ENCODE results near the gene F2R. TPM values are rescaled to one million over a fixed set of nuclear protein-coding genes. Genes with fewer than 3 reads are reported as not detected.

F2R gene
- total and polyA plus RNA-seq, 9 of the 15 experiments (the other 6 are each of a cell fraction or from before 2014, with no cell fraction given), result 4.0 to 34.7 (median 15.1) TPM

GRCh38 chr5:76694317-76694716, 21.6 kb upstream of the F2R start:
- BruUV-seq (replicated peaks), result no TSS peak
- DNase-seq (ENCODE audit: extremely low read depth in 1 of 4, low spot score in 3 of 4), result no peak
- Histone ChIP-seq H3K9me1 (ENCODE audit: control insufficient read depth, insufficient read depth, low read length) (no peaks in the 10 kb centered on the region), H2AFZ (ENCODE audit: low read depth, low read length) (no peak overlapping the region), H3K4me3 (no peak overlapping the region), H3K4me2 (ENCODE audit: insufficient read depth, low read length) (no peak overlapping the region), H4K20me1 (replicated peaks; ENCODE audit: control insufficient read depth, insufficient read depth, low read length) (no peaks in the 10 kb centered on the region), H3K9me3 (replicated peaks; ENCODE audit: control insufficient read depth, insufficient read depth, low read depth, low read length) (no peaks in the 10 kb centered on the region), H3K9ac (ENCODE audit: insufficient read depth in 1 of 2, low read depth in 2 of 2, low read length in 2 of 2) (no peak overlapping the region), H3K4me1 (replicated peaks in 1 of 2; ENCODE audit: control insufficient read depth in 2 of 2, insufficient read depth in 2 of 2, low read length in 2 of 2) (peaks cover 0 to 11% of the 10 kb centered on the region in 2 experiments; a peak in 3 of 5 replicates), H3K27ac (ENCODE audit: extremely low read depth, low read depth, low read length) (no peak overlapping the region), H3K79me2 (ENCODE audit: control insufficient read depth, insufficient read depth, low read length) (no peaks in the 10 kb centered on the region), H3K27me3 (ENCODE audit: control insufficient read depth in 2 of 2, insufficient read depth in 2 of 2, low read length in 2 of 2) (no peaks in the 10 kb centered on the region), H3K36me3 (ENCODE audit: control insufficient read depth, insufficient read depth, low read length) (no peaks in the 10 kb centered on the region; the same call in 2 of the 3 replicates)
- ATAC-seq, result no peak
- CTCF ChIA-PET (ENCODE audit: low intra/inter-chr PET ratio), result no interaction called here
- in situ Hi-C loops (cut with MboI) (no loop called here), intact Hi-C loops (cut with micrococcal nuclease) (no loop called here)
- FAIRE-seq, result no peak
- WGBS (ENCODE audit: insufficient coverage, low coverage, missing lambda C conversion rate), result 59% methylated on average over 2 of the region's 2 CpGs
- POLR2A ChIA-PET, result no interaction called here
- TF ChIP-seq HCFC1 (IDR thresholded peaks at IDR 0.05; ENCODE audit: low read depth, low read length), result no peak
- no peak for TF ChIP-seq PHTF2 (CRISPR knock-in tag; IDR thresholded peaks at IDR 0.05)
- TF ChIP-seq TOE1 (IDR thresholded peaks at IDR 0.05; ENCODE audit: borderline replicate concordance), result no peak
- no peak for TF ChIP-seq TOE1 (CRISPR knock-in tag; IDR thresholded peaks at IDR 0.05; ENCODE audit: borderline replicate concordance, low read depth)
- TF ChIP-seq RNF2 (IDR thresholded peaks at IDR 0.05), result no peak
- no peak for TF ChIP-seq ZBTB11 (CRISPR knock-in tag; IDR thresholded peaks at IDR 0.05)
- TF ChIP-seq ZNF384 (IDR thresholded peaks at IDR 0.05; ENCODE audit: low read depth, low read length), result no peak
- TF ChIP-seq JUN (IDR thresholded peaks at IDR 0.05; ENCODE audit: borderline replicate concordance, low read depth, low read length), result no peak
- TF ChIP-seq JUN (CRISPR knock-in tag; IDR thresholded peaks at IDR 0.05; ENCODE audit: borderline replicate concordance), result no peak
- TF ChIP-seq, protein P1, sequence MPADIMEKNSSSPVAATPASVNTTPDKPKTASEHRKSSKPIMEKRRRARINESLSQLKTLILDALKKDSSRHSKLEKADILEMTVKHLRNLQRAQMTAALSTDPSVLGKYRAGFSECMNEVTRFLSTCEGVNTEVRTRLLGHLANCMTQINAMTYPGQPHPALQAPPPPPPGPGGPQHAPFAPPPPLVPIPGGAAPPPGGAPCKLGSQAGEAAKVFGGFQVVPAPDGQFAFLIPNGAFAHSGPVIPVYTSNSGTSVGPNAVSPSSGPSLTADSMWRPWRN (IDR thresholded peaks at IDR 0.05; ENCODE audit: low read depth), result no peak
- TF ChIP-seq, protein P2, sequence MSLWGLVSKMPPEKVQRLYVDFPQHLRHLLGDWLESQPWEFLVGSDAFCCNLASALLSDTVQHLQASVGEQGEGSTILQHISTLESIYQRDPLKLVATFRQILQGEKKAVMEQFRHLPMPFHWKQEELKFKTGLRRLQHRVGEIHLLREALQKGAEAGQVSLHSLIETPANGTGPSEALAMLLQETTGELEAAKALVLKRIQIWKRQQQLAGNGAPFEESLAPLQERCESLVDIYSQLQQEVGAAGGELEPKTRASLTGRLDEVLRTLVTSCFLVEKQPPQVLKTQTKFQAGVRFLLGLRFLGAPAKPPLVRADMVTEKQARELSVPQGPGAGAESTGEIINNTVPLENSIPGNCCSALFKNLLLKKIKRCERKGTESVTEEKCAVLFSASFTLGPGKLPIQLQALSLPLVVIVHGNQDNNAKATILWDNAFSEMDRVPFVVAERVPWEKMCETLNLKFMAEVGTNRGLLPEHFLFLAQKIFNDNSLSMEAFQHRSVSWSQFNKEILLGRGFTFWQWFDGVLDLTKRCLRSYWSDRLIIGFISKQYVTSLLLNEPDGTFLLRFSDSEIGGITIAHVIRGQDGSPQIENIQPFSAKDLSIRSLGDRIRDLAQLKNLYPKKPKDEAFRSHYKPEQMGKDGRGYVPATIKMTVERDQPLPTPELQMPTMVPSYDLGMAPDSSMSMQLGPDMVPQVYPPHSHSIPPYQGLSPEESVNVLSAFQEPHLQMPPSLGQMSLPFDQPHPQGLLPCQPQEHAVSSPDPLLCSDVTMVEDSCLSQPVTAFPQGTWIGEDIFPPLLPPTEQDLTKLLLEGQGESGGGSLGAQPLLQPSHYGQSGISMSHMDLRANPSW (CRISPR knock-in tag; IDR thresholded peaks at IDR 0.05), result no peak
- TF ChIP-seq ZNF445 (CRISPR knock-in tag; IDR thresholded peaks at IDR 0.05; ENCODE audit: low read depth), result no peak
- 0 out of 2 replicates have a peak, but pooled peaks have one; percentile 32 for TF ChIP-seq BCOR (IDR thresholded peaks at IDR 0.05)
- TF ChIP-seq, protein P3, sequence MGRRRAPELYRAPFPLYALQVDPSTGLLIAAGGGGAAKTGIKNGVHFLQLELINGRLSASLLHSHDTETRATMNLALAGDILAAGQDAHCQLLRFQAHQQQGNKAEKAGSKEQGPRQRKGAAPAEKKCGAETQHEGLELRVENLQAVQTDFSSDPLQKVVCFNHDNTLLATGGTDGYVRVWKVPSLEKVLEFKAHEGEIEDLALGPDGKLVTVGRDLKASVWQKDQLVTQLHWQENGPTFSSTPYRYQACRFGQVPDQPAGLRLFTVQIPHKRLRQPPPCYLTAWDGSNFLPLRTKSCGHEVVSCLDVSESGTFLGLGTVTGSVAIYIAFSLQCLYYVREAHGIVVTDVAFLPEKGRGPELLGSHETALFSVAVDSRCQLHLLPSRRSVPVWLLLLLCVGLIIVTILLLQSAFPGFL (CRISPR knock-in tag; IDR thresholded peaks at IDR 0.05), result no peak
